Cardiac muscle cell (in vitro differentiated cells and primary cell): ENCODE data around the gene PDS5B. TPM values are rescaled to one million over a fixed set of nuclear protein-coding genes. Genes with fewer than 3 reads are reported as not detected.

Experiments used
- DNase-seq, 2 donors: peaks; one replicate each; pipeline versions ENCODE4 v3.0.0 to v3.0.0-alpha.2; 2010 to 2017; ENCODE audit warnings: low read depth in 1 of 2, low spot score in 1 of 2
- H3K27ac ChIP-seq: fragments of 200-600 bp; sonication (generic); 2 replicates; pipeline ENCODE4 v1.5.1; 2016
- H3K27me3 ChIP-seq: fragments of 200-600 bp; sonication (generic); 2 replicates; pipeline ENCODE4 v1.6.0; 2016; ENCODE audit warnings: control low read depth
- H3K36me3 ChIP-seq: fragments of 200-600 bp; sonication (generic); 2 replicates; pipeline ENCODE4 v1.5.1; 2016; ENCODE audit warnings: control low read depth
- H3K4me1 ChIP-seq: fragments of 200-600 bp; sonication (generic); 2 replicates; pipeline ENCODE4 v1.8.1; 2017; ENCODE audit warnings: low read depth, mild to moderate bottlenecking, mixed run types
- H3K4me3 ChIP-seq: fragments of 200-600 bp; sonication (generic); 2 replicates; pipeline ENCODE4 v1.5.1; 2016; ENCODE audit warnings: mild to moderate bottlenecking
- H3K9me3 ChIP-seq: fragments of 200-600 bp; sonication (generic); 2 replicates; pipeline ENCODE4 v1.5.1; 2017; ENCODE audit warnings: low read depth, mild to moderate bottlenecking, control low read depth
- CTCF ChIP-seq: IDR thresholded peaks from 2 replicates; pipeline ENCODE4 v1.5.1; 2012; ENCODE audit warnings: low read depth, mild to moderate bottlenecking, low read length
- polyA plus RNA-seq: library from polyadenylated mRNA; unstranded; fragments of >200 nt; fragmentation: Nextera tagmentation; extraction: Ambion mirVana; gene quantifications from 2 replicates; pipeline ENCODE4 v1.2.1, GENCODE V29; 2016
- total RNA-seq: library from RNA; depleted of rRNA; stranded (reverse); fragments of >200 nt; gene quantifications from 2 replicates; pipeline ENCODE4 v1.2.3, GENCODE V29; 2016

The PDS5B gene
- total and polyA plus RNA-seq, 2 experiments from 2014 or later = 18.4 to 26.2 TPM

GRCh38 chr13:32577032-32577431 lies 9.2 kb upstream of the PDS5B start:
- H3K36me3 ChIP-seq = no peaks in the 10 kb centered on the region
- no peaks in the 10 kb centered on the region for H3K27me3 ChIP-seq
- H3K4me1 ChIP-seq = no peaks in the 10 kb centered on the region
- no peak for DNase-seq
- no peak overlapping the region for H3K4me3 ChIP-seq
- no peak overlapping the region for H3K27ac ChIP-seq
- no peak for TF ChIP-seq CTCF
- H3K9me3 ChIP-seq = no peaks in the 10 kb centered on the region

GRCh38 chr13:32581177-32581786 lies 5.0 kb upstream of the PDS5B start:
- no peaks in the 10 kb centered on the region for H3K9me3 ChIP-seq
- peak; percentile 14 to 63 for DNase-seq
- H3K36me3 ChIP-seq = no peaks in the 10 kb centered on the region
- peak; percentile 52 for TF ChIP-seq CTCF
- H3K4me1 ChIP-seq = no peaks in the 10 kb centered on the region
- no peaks in the 10 kb centered on the region for H3K27me3 ChIP-seq
- no peak overlapping the region for H3K4me3 ChIP-seq
- no peak overlapping the region for H3K27ac ChIP-seq

- DNase-seq = no peak
- Histone ChIP-seq H3K4me3 (no peak overlapping the region), H3K4me1 (no peaks in the 10 kb centered on the region), H3K9me3 (no peaks in the 10 kb centered on the region), H3K36me3 (no peaks in the 10 kb centered on the region), H3K27ac (no peak overlapping the region), H3K27me3 (no peaks in the 10 kb centered on the region)
- TF ChIP-seq CTCF = no peak
These were observed 4.0 kb upstream of the PDS5B start for GRCh38 chr13:32582281-32582680.

GRCh38 chr13:32582991-32583390 lies 3.3 kb upstream of the PDS5B start:
- Histone ChIP-seq H3K4me1 (peaks cover 1% of the 10 kb centered on the region), H3K36me3 (no peaks in the 10 kb centered on the region), H3K4me3 (no peak overlapping the region), H3K27ac (no peak overlapping the region), H3K27me3 (no peaks in the 10 kb centered on the region), H3K9me3 (no peaks in the 10 kb centered on the region)
- no peak for TF ChIP-seq CTCF
- DNase-seq = no peak

- Histone ChIP-seq H3K27me3 (no peaks in the 10 kb centered on the region), H3K4me1 (peaks cover 18% of the 10 kb centered on the region), H3K36me3 (no peaks in the 10 kb centered on the region), H3K27ac (peak overlapping the region; percentile 64), H3K4me3 (peak overlapping the region; percentile 88), H3K9me3 (no peaks in the 10 kb centered on the region)
- peak in 1 of 2 donors; percentile 22 for DNase-seq
- no peak for TF ChIP-seq CTCF
These were observed 637 bp upstream of the PDS5B start for GRCh38 chr13:32585550-32586079.
